Renal cortex interstitium (tissue), 11 donors: Measurements from ENCODE around the gene DPPA5. TPM values are rescaled to one million over a fixed set of nuclear protein-coding genes. Genes with fewer than 3 reads are reported as not detected.
"Not testable (repeated sequence)": the region's sequence is repeated elsewhere in the genome, so short reads cannot be mapped to it uniquely, and the experiment has no call there.

Experiments used
- DNase-seq, 11 donors: peaks; one replicate each; pipeline ENCODE4 v3.0.0-alpha.2; 2013; ENCODE audit warnings: low read depth in 9 of 11, low spot score in 4 of 11; ENCODE audit errors: extremely low read depth in 1 of 11
- polyA plus RNA-seq, 3 donors: library from polyadenylated mRNA; unstranded; fragments of 120-200 nt; gene quantifications; one replicate each; pipeline ENCODE4 v1.2.1, GENCODE V29; 2013; ENCODE audit not compliant: insufficient read length in 3 of 3

Gene DPPA5
- polyA plus RNA-seq, 3 donors = not detected

- peak in 6 of 11 donors; percentile 42 to 65 (median 52) for DNase-seq
Observed at GRCh38 chr6:73309785-73310502, 44.1 kb downstream of the DPPA5 start.

GRCh38 chr6:73309535-73309784, 44.6 kb downstream of the DPPA5 start:
- peak in 1 of 11 donors; percentile 39 for DNase-seq

GRCh38 chr6:73308712-73309534, 45.2 kb downstream of the DPPA5 start:
- peak in 2 of 11 donors; percentile 9 to 20 for DNase-seq

GRCh38 chr6:73303773-73304172, 50.3 kb downstream of the DPPA5 start:
- not testable (repeated sequence) for DNase-seq

Other genes starting within 250 kb of the DPPA5 start
- 1 to 10 TPM in 1 of 3 donors, under 1 TPM in 1, not detected in 1; 0.17 to 1.0 TPM for gene KHDC1L, start 128.8 kb downstream of the DPPA5 start, polyA plus RNA-seq
- 1 to 10 TPM; 6.2 to 9.1 (median 7.9) TPM for gene KHDC1, start 91.1 kb downstream of the DPPA5 start, polyA plus RNA-seq
- gene KHDC3L, start 8.4 kb upstream of the DPPA5 start, polyA plus RNA-seq = under 1 TPM in 1 of 3 donors, not detected in 2; 0.20 TPM
- gene OOEP, start 15.6 kb upstream of the DPPA5 start, polyA plus RNA-seq = under 1 TPM in 2 of 3 donors, not detected in 1; 0.38 to 0.40 TPM
- gene DDX43, start 40.6 kb upstream of the DPPA5 start, polyA plus RNA-seq = 1 to 10 TPM in 1 of 3 donors, under 1 TPM in 2; 0.37 to 1.3 (median 0.62) TPM
- gene CGAS, start 98.0 kb upstream of the DPPA5 start, polyA plus RNA-seq = 1 to 10 TPM; 2.9 to 3.2 (median 3.1) TPM
- 10 to 100 TPM; 27.4 to 34.7 (median 30.3) TPM for gene MTO1, start 107.5 kb upstream of the DPPA5 start, polyA plus RNA-seq
- over 10,000 TPM; 18,648 to 21,809 (median 18,824) TPM for gene EEF1A1, start 166.8 kb upstream of the DPPA5 start, polyA plus RNA-seq